ENCODE data around the gene PLEKHG4B. TPM values are rescaled to one million over a fixed set of nuclear protein-coding genes. Genes with fewer than 3 reads are reported as not detected.

Gene PLEKHG4B
- total RNA-seq, 1 experiment from 2014 or later = 44.3 TPM

DNA sequence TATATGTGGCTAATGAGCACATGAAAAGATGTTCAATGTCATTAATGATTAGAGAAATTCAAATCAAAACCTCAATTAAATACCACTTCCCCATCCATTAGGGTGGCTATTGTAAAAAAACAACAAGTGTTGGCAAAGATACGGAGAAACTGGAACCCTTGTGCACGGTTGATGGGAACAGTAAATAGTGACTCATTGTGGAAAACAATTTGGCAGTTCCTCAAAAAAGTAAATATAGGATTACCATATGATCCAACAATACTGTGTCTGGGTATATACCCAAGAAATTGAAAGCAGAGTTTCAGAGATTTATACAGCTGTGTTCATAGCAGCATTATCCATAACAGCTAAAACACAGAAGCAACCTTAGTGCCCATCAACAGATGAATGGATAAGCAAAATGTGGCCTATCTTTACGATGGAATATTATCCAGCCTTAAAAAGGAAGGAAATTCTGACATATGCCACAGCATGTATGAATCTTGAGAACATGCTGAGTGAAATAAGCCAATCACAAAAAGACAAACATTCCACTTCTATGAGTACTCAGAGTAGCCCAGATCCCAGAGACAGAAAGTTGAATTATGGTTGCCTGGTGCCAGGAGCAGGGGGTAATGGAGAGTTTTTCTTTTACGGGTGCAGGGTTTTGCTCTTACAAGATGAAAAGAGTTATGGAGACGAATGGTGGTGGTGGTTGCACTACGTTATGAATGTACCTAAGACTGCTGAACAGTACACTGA, 57.9 kb downstream of the PLEKHG4B start:
- no peaks in the 10 kb centered on the region for H3K4me1 ChIP-seq (ENCODE audit: insufficient read depth, low read length)
- H2AK5ac ChIP-seq (ENCODE audit: insufficient read length, low read length) = no peak overlapping the region
- H3K27me3 ChIP-seq (ENCODE audit: insufficient read depth, low read length) = no peaks in the 10 kb centered on the region
- H4K8ac ChIP-seq (replicated peaks; ENCODE audit: insufficient read length, low read depth, low read length) = no peak overlapping the region
- no peak overlapping the region for H3K4me3 Mint-ChIP-seq
- no peak overlapping the region for H2BK120ac ChIP-seq (ENCODE audit: low read depth, low read length, poor library complexity, severe bottlenecking)
- H3K27ac ChIP-seq (ENCODE audit: insufficient read length, low read depth, low read length) = no peak overlapping the region
- H3K4ac ChIP-seq (ENCODE audit: low read depth, low read length) = no peak overlapping the region
- H3K9ac ChIP-seq (ENCODE audit: extremely low read depth, insufficient read length, low read length) = no peak overlapping the region
- H3K4me1 Mint-ChIP-seq = peaks cover 4 to 5% of the 10 kb centered on the region in 2 experiments
- H3K36me3 Mint-ChIP-seq (ENCODE audit: insufficient read depth in 1 of 3, low read depth in 3 of 3) = peaks cover 39 to 91% (median 90%) of the 10 kb centered on the region in 3 experiments
- H2BK5ac ChIP-seq (ENCODE audit: insufficient read length, low read length) = no peak overlapping the region
- H3K23ac ChIP-seq (ENCODE audit: insufficient read length, low read depth, low read length) = no peak overlapping the region
- no CpG with 5 or more reads among the region's 6 CpGs for WGBS (ENCODE audit: extremely low coverage, insufficient read length, low lambda C conversion rate)
- no peak overlapping the region for H3K18ac ChIP-seq (ENCODE audit: insufficient read length, low read depth, low read length)
- no peaks in the 10 kb centered on the region for H3K27me3 Mint-ChIP-seq (ENCODE audit: low read depth)
- no peak overlapping the region for H2AFZ ChIP-seq (ENCODE audit: low read length)
- no peaks in the 10 kb centered on the region for H3K79me2 ChIP-seq (ENCODE audit: insufficient read depth, low read length)
- peaks cover 18 to 23% of the 10 kb centered on the region in 2 experiments for H3K9me3 Mint-ChIP-seq
- peaks cover 9% of the 10 kb centered on the region for H3K9me3 ChIP-seq (ENCODE audit: control insufficient read depth, low read depth, low read length)
- H3T11ph ChIP-seq (ENCODE audit: low read length) = no peak overlapping the region
- no peak overlapping the region for H3K14ac ChIP-seq (ENCODE audit: insufficient read depth, low read length)
- H3K4me2 ChIP-seq (ENCODE audit: insufficient read depth, insufficient read length, low read length) = no peak overlapping the region
- DNase-seq = no peak
- no peak overlapping the region for H2BK12ac ChIP-seq (ENCODE audit: insufficient read length, low read depth, low read length)
- TF ChIP-seq, protein P1, sequence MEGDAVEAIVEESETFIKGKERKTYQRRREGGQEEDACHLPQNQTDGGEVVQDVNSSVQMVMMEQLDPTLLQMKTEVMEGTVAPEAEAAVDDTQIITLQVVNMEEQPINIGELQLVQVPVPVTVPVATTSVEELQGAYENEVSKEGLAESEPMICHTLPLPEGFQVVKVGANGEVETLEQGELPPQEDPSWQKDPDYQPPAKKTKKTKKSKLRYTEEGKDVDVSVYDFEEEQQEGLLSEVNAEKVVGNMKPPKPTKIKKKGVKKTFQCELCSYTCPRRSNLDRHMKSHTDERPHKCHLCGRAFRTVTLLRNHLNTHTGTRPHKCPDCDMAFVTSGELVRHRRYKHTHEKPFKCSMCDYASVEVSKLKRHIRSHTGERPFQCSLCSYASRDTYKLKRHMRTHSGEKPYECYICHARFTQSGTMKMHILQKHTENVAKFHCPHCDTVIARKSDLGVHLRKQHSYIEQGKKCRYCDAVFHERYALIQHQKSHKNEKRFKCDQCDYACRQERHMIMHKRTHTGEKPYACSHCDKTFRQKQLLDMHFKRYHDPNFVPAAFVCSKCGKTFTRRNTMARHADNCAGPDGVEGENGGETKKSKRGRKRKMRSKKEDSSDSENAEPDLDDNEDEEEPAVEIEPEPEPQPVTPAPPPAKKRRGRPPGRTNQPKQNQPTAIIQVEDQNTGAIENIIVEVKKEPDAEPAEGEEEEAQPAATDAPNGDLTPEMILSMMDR (conservative IDR thresholded peaks at IDR 0.05) = no peak
- H4K20me1 ChIP-seq (ENCODE audit: control insufficient read depth, insufficient read depth, insufficient read length) = no peaks in the 10 kb centered on the region
- no peak overlapping the region for H2BK15ac ChIP-seq (ENCODE audit: low read depth, low read length)
- no peak overlapping the region for H4K5ac ChIP-seq (ENCODE audit: insufficient read length, low read depth, low read length)
- H3K79me1 ChIP-seq (ENCODE audit: insufficient read depth, low read depth, low read length, poor library complexity, severe bottlenecking) = no peaks in the 10 kb centered on the region
- H3K23me2 ChIP-seq (ENCODE audit: insufficient read length, low read depth, low read length, poor library complexity, severe bottlenecking) = no peaks in the 10 kb centered on the region
- H3K27ac Mint-ChIP-seq = no peak overlapping the region
- no peak overlapping the region for H3K56ac ChIP-seq (ENCODE audit: insufficient read length, low read depth, low read length)
- no peak overlapping the region for H4K91ac ChIP-seq (ENCODE audit: insufficient read length, low read depth, low read length)
- no peak overlapping the region for H2BK20ac ChIP-seq (ENCODE audit: low read depth, low read length, poor library complexity, severe bottlenecking)

Data from H9 (cell line).